Keratinocyte (primary cell): Measurements from ENCODE around the gene LGALS7. TPM values are rescaled to one million over a fixed set of nuclear protein-coding genes. Genes with fewer than 3 reads are reported as not detected.

ENCODE experiments used
- DNase-seq: peaks from one replicate; pipeline ENCODE4 v3.0.0-alpha.2; 2011; ENCODE audit warnings: low read depth, missing footprints, low spot score
- FAIRE-seq: peaks from 2 replicates; lab custom pipeline; 2011; peaks lifted over from hg19 to GRCh38; lab: Jason Lieb, UNC
- H2AFZ ChIP-seq: 2 replicates; pipeline ENCODE4 v1.6.0; 2012; ENCODE audit warnings: low read length, control low read depth, inconsistent platforms; ENCODE audit not compliant: control insufficient read depth
- H3K27ac ChIP-seq: 2 replicates; pipeline ENCODE4 v1.5.1; 2011; ENCODE audit warnings: low read length; ENCODE audit not compliant: control insufficient read depth, insufficient read depth
- H3K27me3 ChIP-seq: 3 replicates; pipeline ENCODE4 v1.6.0; 2011; ENCODE audit warnings: low read length; ENCODE audit not compliant: control insufficient read depth, insufficient read depth; ENCODE audit errors: extremely low read depth
- H3K36me3 ChIP-seq, 2 experiments: 2 replicates in 1 of 2; 3 replicates in 1 of 2; pipeline ENCODE4 v1.5.1; 2011; ENCODE audit warnings: low read length in 2 of 2, mild to moderate bottlenecking in 1 of 2; ENCODE audit not compliant: control insufficient read depth in 2 of 2, insufficient read depth in 2 of 2; ENCODE audit errors: extremely low read depth in 1 of 2
- H3K4me1 ChIP-seq: 3 replicates; pipeline ENCODE4 v1.5.1; 2011; ENCODE audit warnings: low read length; ENCODE audit not compliant: control insufficient read depth, insufficient read depth; ENCODE audit errors: extremely low read depth
- H3K4me2 ChIP-seq: 3 replicates; pipeline ENCODE4 v1.6.0; 2011; ENCODE audit warnings: low read depth, low read length; ENCODE audit not compliant: control insufficient read depth, insufficient read depth; ENCODE audit errors: extremely low read depth
- H3K4me3 ChIP-seq, 3 experiments: fragments of 200-600 bp in 1 of 3; sonication (generic) in 1 of 3; 2 replicates in 2 of 3; 3 replicates in 1 of 3; pipeline ENCODE4 v1.5.1; 2011 to 2016; ENCODE audit warnings: low read length in 3 of 3, mild to moderate bottlenecking in 3 of 3, control low read depth in 2 of 3, inconsistent platforms in 1 of 3, low read depth in 1 of 3, mixed read lengths in 1 of 3, mixed run types in 1 of 3, moderate library complexity in 1 of 3; ENCODE audit not compliant: control insufficient read depth in 2 of 3, insufficient read depth in 2 of 3; ENCODE audit errors: extremely low read depth in 1 of 3
- H3K79me2 ChIP-seq: 2 replicates; pipeline ENCODE4 v1.6.0; 2012; ENCODE audit warnings: low read length; ENCODE audit not compliant: control insufficient read depth, insufficient read depth
- H3K9ac ChIP-seq: 3 replicates; pipeline ENCODE4 v1.6.0; 2011; ENCODE audit warnings: low read length; ENCODE audit not compliant: control insufficient read depth, insufficient read depth; ENCODE audit errors: extremely low read depth
- H3K9me1 ChIP-seq: 3 replicates; pipeline ENCODE4 v1.6.0; 2011; ENCODE audit warnings: low read length; ENCODE audit not compliant: control insufficient read depth, insufficient read depth; ENCODE audit errors: extremely low read depth
- H3K9me3 ChIP-seq: 2 replicates; pipeline ENCODE4 v1.5.1; 2012; ENCODE audit warnings: low read depth, low read length; ENCODE audit not compliant: control insufficient read depth
- H4K20me1 ChIP-seq: 3 replicates; pipeline ENCODE4 v1.6.0; 2011; ENCODE audit warnings: low read length; ENCODE audit not compliant: control insufficient read depth, insufficient read depth; ENCODE audit errors: extremely low read depth
- EZH2 ChIP-seq: IDR thresholded peaks from one replicate; pipeline ENCODE4 v1.6.1; 2012; ENCODE audit warnings: inconsistent platforms, mild to moderate bottlenecking, low read length, moderate library complexity
- dilution Hi-C: fragments of 300-500 bp; cut with MboI; formaldehyde crosslinking; loops from one replicate; pipeline ENCODE4 v1.7.0; 2020; ENCODE audit warnings: low sequenced_read_pairs; ENCODE audit not compliant: extremely low pct_ligation_motif_present
- polyA plus RNA-seq, 5 experiments: library from polyadenylated mRNA; depleted of rRNA in 3 of 5; stranded (reverse) in 3 of 5; stranded (forward) in 1 of 5; unstranded in 1 of 5; fragments of >200 nt; gene quantifications; 1 replicate in 1 of 5; 2 replicates in 3 of 5; 3 replicates in 1 of 5; pipeline versions ENCODE4 v1.2.1 to v1.2.3, GENCODE V29; 2011 to 2012; ENCODE audit warnings: missing spikeins in 2 of 5, low read depth in 1 of 5, low replicate concordance in 1 of 5
- TF ChIP-seq, protein P1 (sequence below), 3 experiments: IDR thresholded peaks in 1 of 3; conservative IDR thresholded peaks in 1 of 3; optimal IDR thresholded peaks in 1 of 3; 2 replicates in 2 of 3; 3 replicates in 1 of 3; pipeline versions ENCODE3 to v1.5.1; 2011; ENCODE audit warnings: low read length in 3 of 3, mild to moderate bottlenecking in 3 of 3, moderate library complexity in 2 of 3, control low read depth in 1 of 3, inconsistent platforms in 1 of 3; ENCODE audit not compliant: insufficient read depth in 2 of 3; ENCODE audit errors: extremely low read depth in 1 of 3

Gene LGALS7
- polyA plus RNA-seq, 1 donor (not counting 4 experiments of a cell fraction or from before 2014, with no cell fraction given) = 9.1 TPM

DNA sequence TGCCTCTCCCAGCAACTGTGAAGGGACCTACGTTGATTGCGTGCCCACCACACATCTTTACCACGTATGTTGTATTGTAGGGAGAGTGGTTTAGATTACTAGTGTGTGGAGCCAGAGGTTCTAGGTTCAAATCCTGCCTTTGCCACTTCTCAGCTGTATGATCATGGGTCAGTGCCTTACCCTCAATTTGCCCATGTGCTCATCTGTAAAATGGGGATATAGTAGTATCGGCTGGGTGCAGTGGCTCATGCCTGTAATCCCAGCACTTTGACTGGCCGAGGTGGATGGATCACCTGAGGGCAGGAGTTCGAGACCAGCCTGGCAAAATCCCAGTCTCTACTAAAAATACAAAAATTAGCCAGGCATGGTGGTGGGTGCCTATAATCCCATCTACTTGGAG, 40.0 kb upstream of the LGALS7 start:
- TF ChIP-seq EZH2 = no peak
- TF ChIP-seq, protein P1, sequence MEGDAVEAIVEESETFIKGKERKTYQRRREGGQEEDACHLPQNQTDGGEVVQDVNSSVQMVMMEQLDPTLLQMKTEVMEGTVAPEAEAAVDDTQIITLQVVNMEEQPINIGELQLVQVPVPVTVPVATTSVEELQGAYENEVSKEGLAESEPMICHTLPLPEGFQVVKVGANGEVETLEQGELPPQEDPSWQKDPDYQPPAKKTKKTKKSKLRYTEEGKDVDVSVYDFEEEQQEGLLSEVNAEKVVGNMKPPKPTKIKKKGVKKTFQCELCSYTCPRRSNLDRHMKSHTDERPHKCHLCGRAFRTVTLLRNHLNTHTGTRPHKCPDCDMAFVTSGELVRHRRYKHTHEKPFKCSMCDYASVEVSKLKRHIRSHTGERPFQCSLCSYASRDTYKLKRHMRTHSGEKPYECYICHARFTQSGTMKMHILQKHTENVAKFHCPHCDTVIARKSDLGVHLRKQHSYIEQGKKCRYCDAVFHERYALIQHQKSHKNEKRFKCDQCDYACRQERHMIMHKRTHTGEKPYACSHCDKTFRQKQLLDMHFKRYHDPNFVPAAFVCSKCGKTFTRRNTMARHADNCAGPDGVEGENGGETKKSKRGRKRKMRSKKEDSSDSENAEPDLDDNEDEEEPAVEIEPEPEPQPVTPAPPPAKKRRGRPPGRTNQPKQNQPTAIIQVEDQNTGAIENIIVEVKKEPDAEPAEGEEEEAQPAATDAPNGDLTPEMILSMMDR (optimal IDR thresholded peaks at IDR 0.05 in 1 of 3, IDR thresholded peaks at IDR 0.05 in 1 of 3, conservative IDR thresholded peaks at IDR 0.05 in 1 of 3; ENCODE audit: extremely low read depth in 1 of 3, insufficient read depth in 2 of 3, low read length in 3 of 3) = no peak
- Histone ChIP-seq H2AFZ (no peak overlapping the region), H3K27ac (no peak overlapping the region), H3K4me1 (no peaks in the 10 kb centered on the region), H3K9ac (no peak overlapping the region), H3K4me2 (no peak overlapping the region), H3K79me2 (no peaks in the 10 kb centered on the region), H3K27me3 (no peaks in the 10 kb centered on the region), H3K36me3 (peaks cover 4 to 8% of the 10 kb centered on the region in 2 experiments), H4K20me1 (no peaks in the 10 kb centered on the region), H3K4me3 (no peak overlapping the region), H3K9me3 (no peaks in the 10 kb centered on the region), H3K9me1 (no peaks in the 10 kb centered on the region)
- DNase-seq (no peak), FAIRE-seq (no peak)
- dilution Hi-C loops = no loop called here

DNA sequence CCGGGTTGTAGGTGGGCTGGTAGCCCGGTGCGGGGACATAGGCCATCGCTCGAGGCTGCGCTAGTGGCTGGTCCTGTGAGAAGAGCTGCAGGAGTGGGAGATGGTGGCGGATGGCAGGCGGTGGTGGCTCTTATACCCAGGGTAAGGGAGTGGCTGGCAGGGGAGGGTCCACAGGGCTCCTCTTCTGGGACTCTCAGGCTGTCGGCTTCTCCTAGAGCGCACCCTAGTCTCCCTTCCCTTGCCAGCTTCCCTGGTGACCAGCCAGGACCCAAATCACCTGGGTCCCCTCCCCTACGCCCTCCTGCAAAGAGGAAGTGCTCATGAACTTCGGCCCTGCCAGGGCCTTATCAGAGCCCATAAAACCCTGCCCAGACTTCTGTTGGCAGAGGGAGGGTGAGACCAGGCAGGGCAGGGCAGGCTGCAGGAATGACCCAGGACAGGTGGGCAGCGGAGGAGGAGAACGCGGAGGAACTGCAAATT, 39.6 kb upstream of the LGALS7 start, which contains the start of gene LGALS4:
TSS of gene LGALS4 (minus strand) at position 105 of the 480 bp plus-strand sequence. CDS start at position 46, 59 bp downstream.
- H3K4me1 ChIP-seq = no peaks in the 10 kb centered on the region
- no peak within 1 kb of the TSS for H3K4me3 ChIP-seq
- H3K27ac ChIP-seq = no peak within 1 kb of the TSS
- no peaks in the 10 kb centered on the region for H3K9me3 ChIP-seq
- no peak within 1 kb of the TSS for H3K4me2 ChIP-seq
- FAIRE-seq = no peak
- TF ChIP-seq, protein P1 (optimal IDR thresholded peaks at IDR 0.05 in 1 of 3, IDR thresholded peaks at IDR 0.05 in 1 of 3, conservative IDR thresholded peaks at IDR 0.05 in 1 of 3; ENCODE audit: extremely low read depth in 1 of 3, insufficient read depth in 2 of 3, low read length in 3 of 3) = no peak
- TF ChIP-seq EZH2 = no peak
- no peaks in the 10 kb centered on the region for H3K9me1 ChIP-seq
- H2AFZ ChIP-seq = no peak within 1 kb of the TSS
- no peak within 1 kb of the TSS for H3K9ac ChIP-seq
- H3K36me3 ChIP-seq = peaks cover 4 to 8% of the 10 kb centered on the region in 2 experiments
- no peaks in the 10 kb centered on the region for H4K20me1 ChIP-seq
- no peaks in the 10 kb centered on the region for H3K79me2 ChIP-seq
- no peak for DNase-seq
- dilution Hi-C loops = no loop called here
- no peaks in the 10 kb centered on the region for H3K27me3 ChIP-seq
